GM19328 (cell line): ENCODE results near the gene CYTIP.
A peak's percentile ranks its signal among the peaks of the same experiment; 100 is the strongest.

Experiments
- ATAC-seq: cut with Tn5 transposase; IDR thresholded peaks from one replicate; pipeline ENCODE4 v1.9.1; 2021; ENCODE audit warnings: mild to moderate bottlenecking, moderate library complexity; ENCODE audit not compliant: unreplicated experiment

CYTIP gene

GRCh38 chr2:157465554-157465953, 21.7 kb upstream of the CYTIP start:
- ATAC-seq: no peak

GRCh38 chr2:157463002-157463401, 19.1 kb upstream of the CYTIP start:
- ATAC-seq: no peak

- ATAC-seq: no peak
Measured at GRCh38 chr2:157460897-157461296, 17.0 kb upstream of the CYTIP start.

GRCh38 chr2:157460384-157460837, 16.5 kb upstream of the CYTIP start:
- ATAC-seq: no peak

DNA sequence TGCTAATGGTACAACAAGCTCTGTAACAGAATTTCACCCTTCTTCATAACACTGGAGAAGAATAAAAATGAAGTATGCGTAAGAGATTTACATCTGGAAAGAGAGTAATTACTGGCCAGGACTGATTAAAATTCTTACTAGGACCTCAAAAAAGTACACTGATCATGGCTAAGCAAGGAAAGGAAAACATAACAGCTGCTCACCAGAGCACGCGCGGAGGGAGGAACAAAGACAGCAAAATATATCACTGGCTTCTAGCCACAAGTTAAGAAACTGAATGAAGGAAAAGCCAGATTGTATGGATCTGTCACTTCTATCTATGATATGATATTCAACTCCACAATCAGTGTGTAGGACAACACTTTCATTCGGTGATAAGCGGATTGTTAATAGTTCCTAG, 15.6 kb upstream of the CYTIP start:
- ATAC-seq: no peak

GRCh38 chr2:157447741-157448140, 3.9 kb upstream of the CYTIP start:
- no peak for ATAC-seq

DNA sequence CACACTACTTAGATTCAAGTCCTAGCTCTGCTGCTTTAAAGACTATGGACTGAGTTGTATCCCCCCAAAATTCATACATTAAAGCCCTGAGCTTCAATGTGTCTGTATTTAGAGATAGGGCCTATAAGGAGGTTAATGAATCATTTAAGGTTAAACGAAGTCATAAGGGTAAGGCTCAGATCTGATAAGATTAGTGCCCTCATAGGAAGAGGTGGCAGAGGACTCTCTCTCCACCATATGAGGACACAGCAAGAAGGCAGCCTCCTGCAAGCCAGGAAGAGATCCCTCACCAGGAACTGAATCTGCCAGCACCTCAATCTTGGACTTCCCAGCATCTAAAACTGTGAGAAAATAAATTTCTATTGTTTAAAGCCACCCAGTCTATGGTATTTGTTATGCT, 3.1 kb upstream of the CYTIP start:
- ATAC-seq: no peak

DNA sequence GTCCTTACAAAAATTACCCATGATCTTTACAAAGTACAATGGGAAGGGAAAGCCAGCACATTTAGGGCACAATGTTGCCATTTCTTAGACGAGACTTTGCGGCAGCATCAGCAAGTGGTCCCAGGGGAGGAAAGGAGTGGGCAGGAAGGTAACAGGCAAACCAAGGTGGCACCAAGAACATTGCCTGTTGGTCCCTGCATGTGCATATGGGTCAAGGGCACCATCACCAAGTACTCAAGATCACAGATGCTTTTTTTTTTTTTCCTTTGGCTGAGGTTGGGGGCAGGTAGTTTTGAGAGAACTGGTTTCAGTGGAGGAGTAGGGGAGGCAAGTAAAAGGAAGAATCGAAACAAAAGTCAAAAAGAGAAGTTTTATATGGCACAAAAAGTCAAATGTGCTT, 752 bp upstream of the CYTIP start:
- no peak for ATAC-seq

- ATAC-seq: no peak
Measured at GRCh38 chr2:157443090-157443489, 799 bp downstream of the CYTIP start.

GRCh38 chr2:157442636-157443035, 1.3 kb downstream of the CYTIP start:
- ATAC-seq: no peak

DNA sequence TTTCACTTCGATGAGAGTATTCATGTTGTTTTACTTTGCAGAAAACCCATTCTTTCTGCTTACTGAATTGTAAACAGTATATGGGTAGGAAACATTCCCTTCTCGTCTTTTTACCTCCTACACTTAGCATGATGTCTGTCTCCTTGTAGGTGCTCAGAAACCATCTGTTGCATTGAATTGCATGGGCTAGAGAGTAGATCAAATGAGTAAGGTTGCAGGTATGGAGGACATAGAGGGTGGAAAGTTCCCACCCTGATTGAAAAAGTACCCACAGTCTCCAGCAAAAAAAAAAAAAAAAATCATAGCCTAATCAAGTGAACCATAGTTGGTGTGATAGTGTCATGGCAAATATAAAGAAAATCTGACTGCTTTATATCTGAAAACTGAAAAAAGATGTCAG, 1.7 kb downstream of the CYTIP start:
- ATAC-seq: no peak

GRCh38 chr2:157441072-157441454, 2.8 kb downstream of the CYTIP start:
- peak; percentile 36 for ATAC-seq

DNA sequence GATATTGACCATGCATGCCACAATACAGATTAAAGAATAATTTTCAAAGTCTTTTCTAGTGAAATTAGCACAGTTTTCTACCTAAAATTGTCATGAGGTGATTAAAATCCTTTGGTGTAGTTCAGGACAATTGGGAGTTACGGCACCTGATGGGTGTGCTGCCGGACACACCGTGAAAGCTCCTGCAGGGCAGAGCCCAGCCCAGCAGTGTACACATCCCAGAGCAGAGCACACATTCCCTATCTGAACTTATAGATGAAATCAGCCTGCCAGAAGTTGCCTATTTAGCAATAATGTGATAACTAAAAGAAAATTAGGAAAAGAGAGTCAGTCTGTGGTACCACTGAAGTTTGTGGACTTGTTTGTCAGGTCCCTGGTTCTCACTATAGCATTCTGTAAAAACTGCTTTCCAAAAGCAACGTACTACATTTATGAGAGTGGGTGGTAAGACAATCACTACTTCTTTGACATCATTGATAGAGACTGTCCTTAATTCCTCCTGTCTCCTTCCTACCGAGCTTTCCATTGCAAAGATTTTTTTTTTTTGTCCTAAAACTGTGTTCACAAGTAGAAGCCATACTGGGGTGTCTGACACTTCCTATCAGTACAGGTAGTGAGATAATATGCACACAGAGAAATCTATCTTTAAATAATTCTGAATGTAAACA, 3.4 kb downstream of the CYTIP start:
- ATAC-seq: no peak

DNA sequence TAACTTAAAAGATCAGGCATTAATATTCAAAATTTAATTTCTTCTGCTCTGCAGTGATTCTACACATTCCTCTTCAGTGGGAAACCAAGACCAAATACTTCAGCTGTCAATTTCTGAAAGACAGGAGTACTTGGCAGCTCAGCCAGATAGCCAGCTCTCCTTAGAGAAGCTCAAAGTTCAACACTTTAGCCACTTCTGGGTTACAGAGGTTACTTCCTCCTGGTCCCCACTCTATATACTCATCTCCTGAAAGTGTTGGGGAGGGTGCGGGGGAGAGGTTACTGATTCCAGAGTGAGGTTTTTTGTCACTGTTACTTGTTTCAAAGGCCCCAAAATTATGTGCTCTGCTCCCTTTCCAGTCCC, 4.1 kb downstream of the CYTIP start:
- ATAC-seq: peak; percentile 35

DNA sequence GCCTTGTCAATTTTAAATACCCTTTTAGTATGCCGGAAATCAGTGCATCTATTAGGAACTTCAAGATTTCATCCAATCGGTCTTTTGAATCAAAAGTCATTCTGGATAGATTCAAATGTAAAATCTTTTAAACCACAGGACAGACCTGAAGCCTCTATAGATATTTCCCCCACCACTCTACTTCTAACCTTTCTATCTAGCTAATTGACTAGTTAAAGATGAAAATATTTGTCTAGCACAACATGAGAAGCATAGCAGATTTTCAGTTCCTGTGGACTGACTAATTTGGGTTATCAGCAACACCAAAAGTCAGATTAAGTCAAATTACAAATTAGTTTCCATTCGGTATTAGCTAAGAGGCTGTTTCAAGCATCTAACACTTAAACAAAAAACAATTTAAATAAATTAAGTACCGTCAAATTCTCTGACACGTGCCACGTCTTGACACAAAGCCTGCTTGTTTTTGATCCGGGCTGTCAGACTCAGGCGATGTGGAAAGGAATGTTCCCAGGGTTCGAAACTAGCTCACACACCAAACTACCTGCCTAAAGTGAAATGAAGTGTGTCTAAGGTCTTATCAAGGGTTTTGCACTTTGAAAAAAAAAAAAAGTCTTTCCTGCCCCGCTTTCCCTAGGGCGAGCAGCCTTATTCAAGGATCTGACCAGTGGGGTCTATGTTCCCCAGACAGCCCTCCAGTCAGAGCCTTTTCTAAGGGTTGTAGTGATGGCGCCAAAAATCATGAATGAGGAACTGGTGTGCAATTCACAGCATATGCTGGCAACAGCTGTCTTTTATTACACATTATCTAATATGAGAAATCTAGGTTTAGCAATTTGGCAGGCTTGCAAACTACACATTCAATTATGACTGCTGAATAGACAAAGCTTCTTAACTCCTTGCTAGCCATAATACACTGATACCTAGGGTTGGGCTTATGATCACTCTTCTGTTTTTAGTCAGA, 4.7 kb downstream of the CYTIP start:
- no peak for ATAC-seq

DNA sequence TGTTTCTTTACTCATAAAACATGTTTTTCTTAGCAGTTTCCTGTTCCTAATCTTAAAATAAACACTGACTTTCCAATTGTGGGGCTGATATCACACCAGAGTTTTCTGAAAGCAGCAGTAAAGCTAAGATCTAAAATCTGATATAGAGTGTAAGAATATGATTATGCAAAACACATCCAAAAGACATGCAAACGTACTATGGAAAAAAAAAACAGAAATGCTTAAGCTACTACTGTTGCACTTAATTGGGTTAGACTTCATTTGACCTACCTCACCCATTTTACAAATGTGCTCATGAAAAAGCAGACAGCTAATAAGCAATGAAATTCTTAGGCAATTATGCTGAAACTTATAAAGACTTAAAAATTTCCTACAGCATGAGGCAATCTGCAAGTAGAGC, 10.5 kb downstream of the CYTIP start:
- no peak for ATAC-seq

DNA sequence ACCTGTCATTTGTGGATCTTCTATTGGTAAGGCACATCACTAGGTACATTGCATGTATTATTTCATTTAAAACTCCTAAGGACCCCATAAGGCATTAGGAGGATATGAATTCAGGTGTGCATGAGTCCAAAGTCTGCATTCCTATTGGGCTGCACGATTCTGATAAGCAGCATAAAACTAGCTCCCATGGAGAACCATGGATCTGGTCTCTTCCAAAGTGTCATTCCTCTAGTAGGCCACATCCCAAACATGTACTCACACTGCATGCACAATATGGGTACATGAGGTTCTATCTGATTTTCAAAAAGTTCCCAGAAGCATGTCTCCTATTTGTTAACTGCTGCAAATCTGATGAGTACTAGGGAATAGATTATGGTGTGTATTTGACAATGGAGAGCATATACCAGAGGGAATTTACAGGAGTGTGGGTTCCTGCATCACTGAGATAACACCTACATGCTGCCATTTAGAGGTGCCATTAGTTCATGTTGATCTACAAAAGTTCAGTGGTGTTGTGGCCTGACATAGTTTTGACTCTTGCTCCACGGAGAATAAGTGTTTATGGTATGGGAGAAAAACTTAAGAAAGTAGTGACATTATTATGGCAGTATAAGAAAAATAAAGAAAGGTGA, 11.3 kb downstream of the CYTIP start:
- ATAC-seq: no peak

DNA sequence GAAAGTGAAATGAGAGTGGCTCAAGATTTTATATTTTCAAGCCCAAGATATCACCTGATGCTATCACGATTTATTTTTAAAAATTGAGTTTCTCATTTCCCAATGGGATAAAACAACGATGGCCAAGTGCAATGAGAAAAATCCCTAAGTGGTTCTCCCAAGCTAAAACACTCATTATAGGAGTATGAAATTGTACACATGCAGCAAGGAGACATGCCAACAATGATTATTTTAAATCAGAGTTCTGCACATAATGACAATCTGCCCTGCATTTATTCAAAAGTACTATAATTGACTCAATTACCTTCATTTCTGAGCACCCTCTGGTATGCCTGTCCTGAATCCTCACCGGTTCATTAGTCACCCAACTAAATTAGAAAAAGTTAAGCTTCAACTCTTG, 12.7 kb downstream of the CYTIP start:
- ATAC-seq: no peak

DNA sequence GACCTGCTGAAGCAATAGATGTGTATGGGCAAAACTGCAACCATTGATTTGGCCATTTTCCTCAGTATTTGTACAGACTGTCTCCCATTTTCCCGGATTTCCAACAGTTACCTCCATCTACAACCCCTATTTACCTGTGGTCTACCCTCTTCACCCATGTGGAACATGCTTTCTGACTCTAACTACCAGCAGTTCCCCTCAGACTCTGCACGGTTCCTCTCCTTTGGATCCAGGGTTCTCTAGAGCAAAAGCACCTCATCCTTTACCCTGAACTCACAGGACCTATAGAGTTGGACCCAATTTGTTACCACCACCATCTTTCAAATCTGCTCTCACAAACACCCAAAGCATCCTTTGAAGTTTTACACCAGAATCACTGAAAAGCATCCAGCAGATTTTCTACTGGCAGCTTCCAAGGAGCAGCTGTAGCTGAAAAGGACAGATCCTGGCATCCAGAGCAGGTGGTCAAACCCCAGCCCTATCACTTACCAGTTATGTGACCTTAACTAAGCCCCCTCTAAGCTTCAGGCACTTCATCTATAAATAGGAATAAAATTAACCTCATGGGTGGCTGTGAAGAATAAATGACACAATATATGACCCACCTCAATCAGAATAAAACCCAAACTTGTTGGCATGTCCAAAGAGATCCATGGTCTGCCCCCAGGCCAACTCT, 15.3 kb downstream of the CYTIP start:
- ATAC-seq: no peak

- no peak for ATAC-seq
Measured at GRCh38 chr2:157427922-157428303, 16.0 kb downstream of the CYTIP start.
